Stomach (tissue), 4 donors: Measurements from ENCODE around the gene RNF6.
A peak's percentile ranks its signal among the peaks of the same experiment; 100 is the strongest.

ENCODE experiments used
- CTCF ChIP-seq, 7 experiments: fragments of 450-650 bp in 4 of 7; fragments of 200-600 bp in 3 of 7; sonication (generic) in 3 of 7; IDR thresholded peaks; one replicate each; pipeline ENCODE4 v1.5.1; 2016 to 2019; ENCODE audit warnings: antibody characterized with exemption in 7 of 7, control low read depth in 2 of 7, mild to moderate bottlenecking in 1 of 7
- EP300 ChIP-seq: sonication (generic); formaldehyde crosslinking; IDR thresholded peaks from one replicate; pipeline ENCODE4 v1.6.1; 2017; ENCODE audit warnings: antibody characterized with exemption
- POLR2A ChIP-seq, 4 donors: fragments of 450-650 bp; IDR thresholded peaks; one replicate each; pipeline ENCODE4 v1.6.1; 2016; ENCODE audit warnings: antibody characterized with exemption in 4 of 4, control low read depth in 2 of 4, mild to moderate bottlenecking in 1 of 4, moderate library complexity in 1 of 4

GRCh38 chr13:26186118-26186870 lies 35.8 kb downstream of the RNF6 start:
- TF ChIP-seq CTCF (IDR thresholded peaks at IDR 0.05) (peak in 5 of 7 experiments; percentile 27 to 77 (median 32)), POLR2A (IDR thresholded peaks at IDR 0.05) (no peak), EP300 (no peak)
